MM.1S (cell line): Measurements from ENCODE around the gene MYBPC2.

ENCODE experiments used
- CTCF ChIP-seq: fragments of 300-600 bp; sonication (generic); IDR thresholded peaks from 2 replicates; pipeline ENCODE4 v1.5.1; 2016; ENCODE audit warnings: antibody characterized with exemption, low read length, mixed read lengths
- EZH2 ChIP-seq: fragments of 300-600 bp; sonication (generic); optimal IDR thresholded peaks from 2 replicates; pipeline ENCODE3; 2017; ENCODE audit warnings: low read depth, mild to moderate bottlenecking, antibody characterized with exemption, low read length, mixed read lengths

- TF ChIP-seq EZH2 (no peak), CTCF (no peak)
Observed at GRCh38 chr19:50475101-50475568, 42.4 kb downstream of the MYBPC2 start.
